ENCODE data around the gene RSRP1.
"Not testable (repeated sequence)": the region's sequence is repeated elsewhere in the genome, so short reads cannot be mapped to it uniquely, and the experiment has no call there.

RSRP1 gene

GRCh38 chr1:25247024-25247828 is at the start of gene RSRP1:
TSS of gene RSRP1 (minus strand) at chr1:25247454. CDS start at chr1:25246963, 491 bp downstream.
- no peak for TF ChIP-seq CTCF (IDR thresholded peaks at IDR 0.05)

- TF ChIP-seq CTCF (IDR thresholded peaks at IDR 0.05): not testable (repeated sequence)
Measured at GRCh38 chr1:25272238-25272637, 25.0 kb upstream of the RSRP1 start, which contains the start of gene RHD. TSS of gene RHD (plus strand) at chr1:25272509. CDS start at chr1:25272548, 39 bp downstream.

- TF ChIP-seq CTCF (IDR thresholded peaks at IDR 0.05): no peak
Measured at GRCh38 chr1:25257196-25257595, 9.9 kb upstream of the RSRP1 start.

GRCh38 chr1:25256578-25256965 is 9.3 kb upstream of the RSRP1 start:
- no peak for TF ChIP-seq CTCF (IDR thresholded peaks at IDR 0.05)

- no peak for TF ChIP-seq CTCF (IDR thresholded peaks at IDR 0.05)
Measured at GRCh38 chr1:25255706-25256577, 8.7 kb upstream of the RSRP1 start.

- TF ChIP-seq CTCF (IDR thresholded peaks at IDR 0.05): no peak
Measured at GRCh38 chr1:25253911-25254310, 6.7 kb upstream of the RSRP1 start.

GRCh38 chr1:25247829-25248754 is 838 bp upstream of the RSRP1 start:
- TF ChIP-seq CTCF (IDR thresholded peaks at IDR 0.05): no peak

Data from LNCAP (cell line).